ENCODE measurements around the gene CTF1.
"Not testable (repeated sequence)": the region's sequence is repeated elsewhere in the genome, so short reads cannot be mapped to it uniquely, and the experiment has no call there.

Gene CTF1

DNA sequence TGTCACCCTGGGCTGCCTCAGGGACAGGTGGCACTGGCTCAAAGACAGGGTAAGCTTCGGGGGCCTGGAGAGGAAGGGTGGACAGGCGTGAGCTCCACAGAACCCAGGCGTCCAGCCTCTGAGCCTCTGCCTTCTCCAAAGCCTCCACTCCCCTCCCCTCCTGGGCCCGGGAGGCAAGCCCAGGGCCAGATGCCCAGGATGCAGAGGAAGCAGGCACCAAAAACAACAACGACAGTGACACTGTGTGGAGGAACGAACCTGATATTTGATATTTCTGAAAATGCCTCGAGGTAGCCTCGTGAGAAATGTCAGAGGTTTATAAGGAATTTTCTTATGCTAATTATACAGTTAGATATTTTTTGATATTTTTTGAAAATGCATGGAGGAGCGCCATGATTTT lies 8.5 kb upstream of the CTF1 start:
- DNase-seq: no peak

DNA sequence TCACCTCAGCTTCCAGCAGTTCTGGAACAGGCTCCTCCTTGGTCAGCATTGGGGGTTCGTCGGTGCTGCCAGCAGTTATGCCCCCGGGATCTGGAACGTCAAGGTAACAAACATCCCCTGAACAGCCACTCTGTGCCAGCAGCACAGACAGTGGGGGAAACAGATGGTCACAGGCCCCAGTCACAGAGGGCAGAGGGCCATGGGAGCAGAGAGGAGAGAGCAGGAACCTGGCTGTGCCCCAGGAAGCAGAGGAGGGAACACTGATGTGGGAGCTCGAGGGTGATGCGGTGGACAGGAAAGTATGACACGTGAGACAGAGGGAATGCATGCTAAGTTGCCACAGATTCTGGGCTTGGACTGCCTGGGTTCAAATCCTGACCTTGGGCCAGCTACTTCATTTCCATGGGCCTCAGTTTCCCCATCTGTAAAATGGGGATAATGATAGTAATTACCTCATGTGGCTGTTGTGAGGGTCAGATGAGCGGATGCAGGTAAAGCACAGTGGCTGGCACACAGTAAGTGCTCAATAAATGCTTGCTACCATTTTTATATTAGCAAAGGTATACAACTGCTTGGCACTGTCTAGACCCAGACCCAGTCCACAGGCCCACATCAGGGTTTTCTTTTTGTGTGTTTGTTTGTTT lies 7.4 kb upstream of the CTF1 start:
- DNase-seq: no peak

DNA sequence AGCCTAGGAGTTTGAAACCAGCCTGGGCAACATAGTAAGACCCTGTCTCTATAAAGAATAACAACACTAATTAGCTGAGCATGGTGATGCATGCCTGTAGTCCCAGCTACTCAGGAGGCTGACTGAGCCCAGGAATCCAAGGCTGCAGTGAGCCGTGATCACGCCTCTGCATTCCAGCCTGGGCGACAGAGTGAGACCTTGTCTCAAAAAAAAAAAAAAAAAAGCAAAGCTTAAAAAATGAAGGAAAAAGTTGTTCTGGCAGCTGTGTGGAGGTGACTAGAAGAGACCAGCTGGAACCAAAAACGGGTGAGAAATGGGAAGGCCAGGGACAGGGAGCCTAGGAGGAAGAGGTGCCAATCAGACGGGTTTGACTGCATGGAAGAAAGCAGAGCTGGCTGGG lies 6.7 kb upstream of the CTF1 start:
- DNase-seq: no peak

DNA sequence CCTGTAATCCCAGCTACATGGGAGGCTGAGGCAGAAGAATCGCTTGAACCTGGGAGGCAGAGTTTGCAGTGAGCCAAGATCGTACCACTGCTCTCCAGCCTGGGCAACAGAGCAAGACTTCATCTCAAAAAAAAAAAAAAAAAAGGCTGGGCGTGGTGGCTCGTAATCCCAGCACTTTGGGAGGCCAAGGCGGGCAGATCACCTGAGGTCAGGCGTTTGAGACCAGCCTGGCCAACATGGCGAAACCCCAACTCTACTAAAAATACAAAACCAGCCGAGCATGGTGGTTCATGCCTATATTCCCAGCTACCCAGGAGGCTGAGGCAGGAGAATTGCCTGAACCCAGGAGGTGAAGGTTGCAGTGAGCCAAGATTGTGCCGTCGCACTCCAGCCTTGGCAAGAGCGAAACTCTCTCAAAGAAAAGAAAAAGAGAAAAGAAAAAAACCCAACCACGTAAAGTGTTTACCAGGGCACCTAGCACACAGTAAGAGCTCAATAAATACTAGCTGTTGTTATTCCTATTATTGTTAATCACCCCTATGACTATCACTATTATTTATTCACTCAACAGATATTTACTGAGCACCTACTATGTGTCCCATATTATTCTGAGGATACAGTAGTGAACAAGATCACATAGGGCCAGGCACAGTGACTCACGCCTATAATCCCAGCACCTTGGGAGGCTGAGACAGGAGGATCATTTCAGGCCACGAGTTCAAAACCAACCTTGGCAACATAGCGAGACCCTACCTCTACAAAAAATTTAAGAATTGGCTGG lies 5.2 kb upstream of the CTF1 start:
- not testable (repeated sequence) for DNase-seq

DNA sequence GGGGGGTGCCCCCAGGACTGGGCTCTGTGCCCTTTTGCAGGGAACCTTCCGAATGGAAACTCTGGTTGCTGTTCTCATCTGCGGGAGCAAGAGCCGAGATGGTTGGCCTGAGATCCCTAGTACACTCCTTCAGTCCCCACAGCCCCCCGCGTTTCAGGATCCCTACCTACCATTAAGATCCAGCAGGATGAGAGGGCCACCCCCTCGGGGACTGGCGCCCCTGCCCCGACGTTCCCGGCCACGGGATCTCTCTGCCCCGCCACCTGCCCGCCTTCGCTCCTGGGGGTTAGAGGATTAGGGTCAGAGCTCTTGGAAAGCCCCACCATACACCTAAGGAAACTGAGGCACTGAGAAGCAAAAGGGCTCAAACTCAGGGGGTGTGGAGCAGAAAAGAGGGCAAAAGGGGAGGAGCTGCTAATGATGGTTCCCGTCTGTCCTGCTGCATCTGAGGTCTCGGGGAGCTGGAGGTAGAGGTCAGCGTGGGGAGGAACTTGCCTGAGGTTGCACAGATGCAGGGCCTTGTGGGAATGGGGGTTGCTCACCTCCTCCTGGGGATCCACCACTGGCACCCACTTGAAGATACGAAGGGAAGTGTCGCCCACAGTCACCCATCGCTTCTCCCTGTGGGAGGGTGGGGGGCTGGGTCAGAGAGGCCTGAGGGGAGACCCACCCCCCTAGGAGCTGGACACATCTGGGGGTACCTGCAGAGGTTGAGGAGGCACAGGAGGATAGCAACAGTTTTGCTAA lies 3.6 kb upstream of the CTF1 start:
- no peak for DNase-seq

DNA sequence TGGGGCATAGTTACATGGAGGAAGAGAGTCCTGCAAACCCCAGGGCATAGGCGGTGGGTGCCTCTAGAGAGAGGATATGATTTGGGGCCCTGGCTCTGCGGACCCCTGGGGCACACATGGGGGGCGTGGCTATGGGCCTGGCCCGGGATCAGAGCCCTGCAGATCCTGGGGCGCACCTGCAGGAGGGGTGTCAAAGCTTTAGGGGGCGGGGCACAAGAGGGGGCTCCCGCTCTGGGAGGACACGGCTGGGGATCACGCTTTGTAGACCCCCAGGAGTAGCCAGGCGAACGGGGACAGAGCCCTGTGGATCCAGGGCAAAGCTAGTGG lies 3.0 kb upstream of the CTF1 start:
- no peak for DNase-seq

DNA sequence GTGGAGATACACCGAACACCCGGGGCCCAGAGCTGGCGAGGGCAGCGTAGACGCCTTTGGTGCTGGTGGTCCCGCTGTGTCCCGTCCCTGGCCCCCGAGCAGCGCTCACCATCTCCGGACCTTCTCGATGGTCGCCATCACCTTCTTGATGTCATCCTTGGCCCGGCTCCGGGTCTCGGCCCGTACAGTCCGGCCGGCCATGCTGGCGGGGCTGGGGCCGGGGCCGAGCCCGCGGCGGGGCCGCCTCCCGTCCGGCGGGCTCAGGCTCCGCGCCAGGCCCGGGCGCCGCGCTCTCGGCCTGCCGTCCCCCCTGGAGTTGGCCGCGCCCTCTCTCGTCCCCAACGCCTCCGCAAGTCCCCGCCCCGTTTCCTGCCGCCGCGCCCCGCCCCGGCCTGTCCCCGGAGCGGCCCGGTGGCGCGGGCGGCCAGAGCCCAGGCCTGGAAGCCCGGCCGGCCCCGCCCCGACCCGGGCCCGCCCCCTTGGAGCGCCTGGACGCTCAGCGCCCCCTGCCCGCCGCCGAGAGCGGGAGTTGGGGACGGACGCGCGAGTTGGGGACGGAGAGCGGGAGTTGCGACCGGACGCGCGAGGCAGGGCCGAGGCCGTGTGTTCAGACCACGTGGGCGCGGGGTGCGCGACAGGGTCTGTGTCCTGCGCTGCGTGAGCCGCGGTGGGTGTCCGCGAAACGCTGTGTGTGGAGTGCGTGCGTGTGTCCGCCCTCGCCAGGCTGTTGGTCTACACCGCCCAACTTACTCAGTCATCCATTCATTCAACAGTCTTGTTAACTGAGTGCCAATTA lies 2.5 kb upstream of the CTF1 start, which contains the start of gene BCL7C:
TSS of gene BCL7C (minus strand) at position 334 of the 796 bp plus-strand sequence. CDS start at position 201, 133 bp downstream.
- peak in 54 of 56 donors; percentile 30 to 93 (median 72) for DNase-seq

DNA sequence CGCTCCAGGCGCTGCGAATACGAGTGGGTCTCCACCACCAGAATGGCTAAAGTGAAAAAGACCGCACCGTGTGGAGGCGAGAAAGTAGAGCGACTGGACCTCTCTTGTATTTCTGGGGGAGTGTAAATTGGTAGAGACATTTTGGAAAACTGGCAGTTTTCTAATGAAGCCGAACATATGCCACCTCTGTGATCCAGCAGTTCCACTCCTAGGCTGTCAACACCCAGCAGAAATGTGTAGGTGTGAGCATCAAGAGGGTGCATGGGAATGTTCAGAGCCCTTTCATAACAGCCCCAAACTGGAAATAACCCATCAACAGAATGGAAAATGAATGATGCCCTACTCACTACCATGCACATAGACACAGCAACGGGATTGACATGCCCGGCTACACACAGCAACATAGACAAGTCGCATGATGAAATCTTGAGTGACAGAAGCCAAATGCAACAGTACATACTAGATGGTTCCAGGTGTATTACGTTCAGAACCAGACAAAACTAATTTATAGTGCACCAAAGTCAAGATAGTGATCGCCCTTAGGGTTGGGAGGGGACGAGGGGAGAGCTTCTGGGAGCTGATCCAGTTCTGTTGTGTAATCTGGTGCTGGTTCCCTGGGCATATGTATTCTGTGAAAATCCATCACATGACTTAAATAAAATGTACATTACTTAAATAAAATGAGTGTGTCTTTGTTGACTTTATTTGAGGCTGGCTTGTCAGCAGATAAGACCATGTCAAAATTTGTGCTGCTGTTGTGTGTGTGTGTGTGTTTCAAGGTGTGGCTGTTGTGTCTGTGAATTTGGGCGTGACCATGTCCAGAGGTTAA lies 1.7 kb upstream of the CTF1 start:
- peak in 4 of 56 donors; percentile 40 to 74 (median 59) for DNase-seq

DNA sequence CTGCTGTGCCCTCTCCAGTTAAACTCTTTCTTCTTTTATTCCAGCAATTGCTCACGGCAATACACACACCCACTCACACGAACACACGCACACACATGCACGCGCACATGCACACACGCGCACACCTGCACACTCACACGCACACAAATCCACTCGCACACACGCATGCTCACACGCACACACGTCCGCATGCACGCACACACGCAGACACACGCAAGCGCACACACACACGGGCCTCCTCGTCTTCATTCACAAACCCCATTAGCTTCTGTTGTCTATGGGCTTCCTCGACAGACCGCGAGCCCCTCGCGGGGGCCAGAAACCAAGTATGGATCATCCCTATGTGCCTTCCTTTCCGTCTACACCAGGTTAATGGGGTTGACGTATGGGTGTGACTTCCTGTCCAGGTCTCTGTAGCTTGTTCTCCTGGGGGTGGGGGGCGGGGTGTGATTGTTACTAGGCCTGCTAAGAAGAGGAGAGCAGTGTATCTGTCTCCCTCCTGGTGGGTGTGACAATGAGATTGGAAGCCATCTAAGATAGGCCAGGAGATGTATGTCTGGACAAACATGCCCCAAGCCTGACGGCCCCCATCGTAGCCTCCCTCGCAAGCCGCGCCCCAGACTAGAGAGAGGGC lies 670 bp upstream of the CTF1 start:
- no peak for DNase-seq

DNA sequence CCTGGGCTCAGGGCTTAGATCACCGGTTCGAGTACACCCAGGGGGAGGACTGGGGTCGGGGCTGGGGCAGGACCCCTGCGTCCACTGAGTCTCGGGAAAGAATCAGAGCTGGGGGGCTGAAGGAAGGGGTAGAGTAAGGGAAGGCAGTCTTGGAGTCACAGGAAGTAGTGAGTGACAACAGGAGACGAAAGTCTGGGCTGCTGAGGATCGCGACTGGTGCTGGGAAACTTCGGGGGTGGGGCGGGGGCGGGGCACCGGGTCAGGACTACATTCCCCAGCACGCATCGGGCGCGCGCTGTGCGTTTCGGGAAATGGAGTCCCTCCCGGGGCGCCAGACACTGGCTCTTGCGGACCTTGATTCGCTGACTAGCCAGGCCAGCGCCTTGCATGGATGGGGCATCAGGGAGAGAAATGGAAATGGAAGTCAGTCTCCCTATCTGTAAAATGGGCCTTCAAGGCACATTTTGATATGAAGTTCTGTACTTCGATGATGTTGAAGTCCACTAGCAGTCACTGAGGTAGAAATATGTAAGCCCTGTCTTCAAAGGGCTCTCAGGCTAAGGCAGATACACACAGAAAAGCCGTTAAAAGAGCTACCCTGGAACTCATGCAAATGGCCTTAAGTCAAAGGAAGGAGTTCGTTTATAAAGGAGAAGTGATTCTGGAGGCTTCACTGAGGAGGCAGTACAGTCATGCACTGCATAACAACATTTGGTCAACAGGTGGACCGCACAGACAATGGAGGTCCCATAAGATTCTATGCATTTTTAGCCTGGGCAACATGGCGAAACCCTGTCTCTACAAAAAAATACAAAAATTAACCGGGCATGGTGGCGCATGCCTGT lies 697 bp downstream of the CTF1 start:
- peak; percentile 33 to 92 (median 81) for DNase-seq

DNA sequence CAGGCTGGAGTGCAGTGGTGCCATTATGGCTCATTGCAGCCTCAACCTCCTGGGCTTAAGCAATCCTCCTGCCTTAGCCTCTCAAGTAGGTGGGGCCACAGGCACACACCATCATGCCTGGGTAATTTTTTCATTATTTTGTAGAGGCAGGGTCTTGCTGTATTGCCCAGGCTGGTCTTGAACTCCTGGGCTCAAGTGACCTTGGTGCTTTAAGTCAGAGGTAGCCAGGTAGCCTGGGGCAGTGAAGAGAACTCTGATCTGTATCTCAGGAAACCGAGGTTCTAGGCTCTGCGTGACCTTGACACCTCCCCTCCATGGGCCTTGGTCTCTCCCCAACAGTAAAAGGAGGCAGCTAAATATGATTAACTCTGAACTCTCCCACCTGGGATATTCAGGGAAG lies 3.4 kb downstream of the CTF1 start:
- DNase-seq: no peak

DNA sequence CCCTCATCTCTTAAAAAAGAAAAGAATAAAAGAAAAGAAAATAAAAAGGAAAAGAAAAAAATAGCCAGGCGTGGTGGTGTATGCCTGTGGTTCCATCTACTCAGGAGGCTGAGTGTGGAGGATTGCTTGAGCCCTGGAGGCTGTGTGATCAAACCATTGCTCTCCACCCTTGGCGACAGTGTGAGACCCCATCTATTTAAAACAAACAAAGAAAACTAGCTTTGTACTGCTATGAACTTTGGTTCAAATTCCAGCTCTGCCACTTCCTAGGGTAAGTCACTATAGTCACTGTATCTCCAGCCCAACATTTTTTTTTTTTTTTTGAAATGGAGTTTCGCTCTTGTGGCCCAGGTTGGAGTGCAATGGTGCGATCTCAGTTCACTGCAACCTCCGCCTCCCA lies 4.2 kb downstream of the CTF1 start:
- DNase-seq: no peak

DNA sequence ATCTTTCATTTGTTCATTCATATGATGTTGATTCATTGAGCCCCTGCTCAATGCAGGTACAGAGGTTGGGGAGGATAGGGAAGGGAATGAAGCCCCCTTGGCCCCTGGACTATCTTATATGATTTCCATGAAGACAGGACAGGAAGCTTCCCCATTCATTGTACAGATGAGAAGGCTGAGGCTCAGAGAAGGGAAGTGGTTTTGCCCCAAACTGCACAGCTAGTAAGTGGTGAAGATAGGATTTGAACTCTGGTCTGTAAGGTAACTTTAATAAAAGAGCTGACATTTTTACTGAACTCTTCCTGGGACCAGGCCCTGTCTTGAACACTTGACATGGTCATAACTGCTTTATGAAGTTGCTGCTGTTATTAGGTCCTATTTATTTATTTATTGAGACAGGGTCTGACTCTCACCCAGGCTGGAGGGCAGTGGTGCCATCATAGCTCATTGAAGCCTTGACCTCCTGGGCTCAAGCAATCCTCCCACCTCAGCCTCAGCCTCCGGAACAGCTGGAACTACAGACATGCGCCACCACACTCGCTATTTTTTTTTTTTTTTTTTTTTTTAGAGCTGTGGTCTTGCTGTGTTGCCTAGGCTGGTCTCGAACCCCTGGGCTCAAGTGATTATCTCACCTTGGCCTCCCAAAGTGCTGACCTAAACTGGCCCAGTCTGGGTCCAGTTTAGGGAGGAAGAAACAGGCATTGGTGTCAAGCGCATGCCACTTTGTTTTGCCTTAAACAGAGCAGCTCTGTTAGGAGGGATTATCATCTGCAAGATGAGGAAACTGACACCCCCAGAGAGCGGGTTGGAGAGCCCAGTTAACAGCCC lies 5.0 kb downstream of the CTF1 start:
- no peak for DNase-seq

DNA sequence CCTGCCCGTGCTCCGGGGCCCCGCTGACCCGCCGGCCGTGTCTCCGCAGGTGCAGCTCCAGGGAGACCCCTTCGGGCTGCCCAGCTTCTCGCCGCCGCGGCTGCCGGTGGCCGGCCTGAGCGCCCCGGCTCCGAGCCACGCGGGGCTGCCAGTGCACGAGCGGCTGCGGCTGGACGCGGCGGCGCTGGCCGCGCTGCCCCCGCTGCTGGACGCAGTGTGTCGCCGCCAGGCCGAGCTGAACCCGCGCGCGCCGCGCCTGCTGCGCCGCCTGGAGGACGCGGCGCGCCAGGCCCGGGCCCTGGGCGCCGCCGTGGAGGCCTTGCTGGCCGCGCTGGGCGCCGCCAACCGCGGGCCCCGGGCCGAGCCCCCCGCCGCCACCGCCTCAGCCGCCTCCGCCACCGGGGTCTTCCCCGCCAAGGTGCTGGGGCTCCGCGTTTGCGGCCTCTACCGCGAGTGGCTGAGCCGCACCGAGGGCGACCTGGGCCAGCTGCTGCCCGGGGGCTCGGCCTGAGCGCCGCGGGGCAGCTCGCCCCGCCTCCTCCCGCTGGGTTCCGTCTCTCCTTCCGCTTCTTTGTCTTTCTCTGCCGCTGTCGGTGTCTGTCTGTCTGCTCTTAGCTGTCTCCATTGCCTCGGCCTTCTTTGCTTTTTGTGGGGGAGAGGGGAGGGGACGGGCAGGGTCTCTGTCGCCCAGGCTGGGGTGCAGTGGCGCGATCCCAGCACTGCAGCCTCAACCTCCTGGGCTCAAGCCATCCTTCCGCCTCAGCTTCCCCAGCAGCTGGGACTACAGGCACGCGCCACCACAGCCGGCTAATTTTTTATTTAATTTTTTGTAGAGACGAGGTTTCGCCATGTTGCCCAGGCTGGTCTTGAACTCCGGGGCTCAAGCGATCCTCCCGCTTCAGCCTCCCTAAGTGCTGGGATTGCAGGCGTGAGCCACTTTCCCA lies 5.9 kb downstream of the CTF1 start:
- peak in 36 of 56 donors; percentile 20 to 73 (median 48) for DNase-seq

DNA sequence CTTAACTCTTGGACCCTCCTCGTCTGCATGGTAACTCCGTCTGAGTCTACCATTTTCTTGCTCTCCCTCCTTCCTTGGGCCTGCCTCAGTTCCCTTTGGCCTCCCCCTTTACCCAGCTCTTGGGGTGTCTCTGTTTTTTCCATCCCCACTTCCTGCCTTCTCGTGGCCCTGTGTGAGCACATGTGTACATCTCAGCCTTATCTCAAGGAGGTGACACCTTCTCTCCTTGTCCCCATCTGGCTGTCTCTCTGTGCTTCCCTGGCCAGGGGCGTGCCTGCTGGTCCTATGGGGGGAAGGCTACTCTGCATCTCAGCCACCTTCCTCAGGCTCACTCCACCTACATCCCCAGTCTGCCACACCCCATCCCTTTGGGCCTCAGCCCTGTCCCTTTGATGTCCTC lies 6.6 kb downstream of the CTF1 start:
- DNase-seq: no peak

DNA sequence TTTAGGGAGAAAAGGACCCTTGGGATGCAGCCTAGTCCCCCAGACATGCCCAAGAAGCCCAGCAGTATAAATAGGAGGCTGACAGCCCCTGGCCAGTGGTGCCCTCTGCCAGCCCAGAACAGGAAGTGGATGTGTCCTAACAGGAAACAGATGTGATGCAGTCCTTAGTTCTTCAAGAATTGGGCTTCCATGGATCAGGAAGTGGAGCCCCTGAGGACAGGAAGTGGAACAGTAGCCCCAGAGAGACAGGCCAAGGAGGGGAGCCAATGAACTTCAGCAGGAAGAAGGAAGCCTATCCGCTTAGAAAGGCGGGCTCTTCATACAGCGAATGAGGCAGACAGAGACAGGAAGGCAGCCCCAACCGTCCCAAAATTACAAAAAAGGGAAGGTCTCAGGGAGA lies 7.2 kb downstream of the CTF1 start:
- peak in 9 of 56 donors; percentile 8 to 55 (median 19) for DNase-seq

Measured in amygdala (tissue), 56 donors.